ENCODE data around the gene SAMD4B. TPM values are rescaled to one million over a fixed set of nuclear protein-coding genes. Genes with fewer than 3 reads are reported as not detected.

The SAMD4B gene
- total and polyA plus RNA-seq, 2 experiments from 2014 or later, result 104 to 172 TPM

DNA sequence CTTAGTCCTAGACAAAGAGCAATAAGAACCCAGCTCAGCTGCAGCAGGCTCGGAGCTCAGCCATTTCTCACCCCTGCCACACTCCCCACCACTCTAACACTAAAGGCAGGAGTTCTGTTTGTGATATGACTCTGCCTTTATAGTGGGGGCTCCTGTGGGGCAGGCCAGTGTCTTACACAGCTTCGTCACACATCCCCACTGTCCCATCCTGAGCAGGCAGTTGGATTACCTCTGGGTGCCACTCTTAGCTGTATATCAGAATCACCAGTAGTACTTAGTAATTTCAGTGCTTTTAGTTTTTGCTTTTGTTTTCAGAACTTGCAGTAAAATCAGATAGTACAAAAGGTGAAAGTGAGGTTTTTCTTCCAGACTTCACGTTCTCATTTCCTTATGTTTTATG lies 16.8 kb downstream of the SAMD4B start (continued):
- TF ChIP-seq, protein P1, sequence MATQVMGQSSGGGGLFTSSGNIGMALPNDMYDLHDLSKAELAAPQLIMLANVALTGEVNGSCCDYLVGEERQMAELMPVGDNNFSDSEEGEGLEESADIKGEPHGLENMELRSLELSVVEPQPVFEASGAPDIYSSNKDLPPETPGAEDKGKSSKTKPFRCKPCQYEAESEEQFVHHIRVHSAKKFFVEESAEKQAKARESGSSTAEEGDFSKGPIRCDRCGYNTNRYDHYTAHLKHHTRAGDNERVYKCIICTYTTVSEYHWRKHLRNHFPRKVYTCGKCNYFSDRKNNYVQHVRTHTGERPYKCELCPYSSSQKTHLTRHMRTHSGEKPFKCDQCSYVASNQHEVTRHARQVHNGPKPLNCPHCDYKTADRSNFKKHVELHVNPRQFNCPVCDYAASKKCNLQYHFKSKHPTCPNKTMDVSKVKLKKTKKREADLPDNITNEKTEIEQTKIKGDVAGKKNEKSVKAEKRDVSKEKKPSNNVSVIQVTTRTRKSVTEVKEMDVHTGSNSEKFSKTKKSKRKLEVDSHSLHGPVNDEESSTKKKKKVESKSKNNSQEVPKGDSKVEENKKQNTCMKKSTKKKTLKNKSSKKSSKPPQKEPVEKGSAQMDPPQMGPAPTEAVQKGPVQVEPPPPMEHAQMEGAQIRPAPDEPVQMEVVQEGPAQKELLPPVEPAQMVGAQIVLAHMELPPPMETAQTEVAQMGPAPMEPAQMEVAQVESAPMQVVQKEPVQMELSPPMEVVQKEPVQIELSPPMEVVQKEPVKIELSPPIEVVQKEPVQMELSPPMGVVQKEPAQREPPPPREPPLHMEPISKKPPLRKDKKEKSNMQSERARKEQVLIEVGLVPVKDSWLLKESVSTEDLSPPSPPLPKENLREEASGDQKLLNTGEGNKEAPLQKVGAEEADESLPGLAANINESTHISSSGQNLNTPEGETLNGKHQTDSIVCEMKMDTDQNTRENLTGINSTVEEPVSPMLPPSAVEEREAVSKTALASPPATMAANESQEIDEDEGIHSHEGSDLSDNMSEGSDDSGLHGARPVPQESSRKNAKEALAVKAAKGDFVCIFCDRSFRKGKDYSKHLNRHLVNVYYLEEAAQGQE (IDR thresholded peaks at IDR 0.05; ENCODE audit: unreplicated experiment), result no peak
- TF ChIP-seq STAT1 (IDR thresholded peaks at IDR 0.05; ENCODE audit: unreplicated experiment), result no peak
- no peak for TF ChIP-seq ZNF331 (CRISPR knock-in tag; IDR thresholded peaks at IDR 0.05; ENCODE audit: low read depth)
- no peak for TF ChIP-seq ETS1 (IDR thresholded peaks at IDR 0.05)
- no peak for TF ChIP-seq NANOG (IDR thresholded peaks at IDR 0.05; ENCODE audit: borderline replicate concordance)
- TF ChIP-seq CTCF (conservative IDR thresholded peaks at IDR 0.05; ENCODE audit: low read depth in 2 of 2), result no peak
- no peak for TF ChIP-seq EZH2 (IDR thresholded peaks at IDR 0.05; ENCODE audit: low read depth, unreplicated experiment)
- TF ChIP-seq ZNF114 (CRISPR knock-in tag; IDR thresholded peaks at IDR 0.05), result no peak
- TF ChIP-seq EZH2phosphoT487 (IDR thresholded peaks at IDR 0.05; ENCODE audit: unreplicated experiment), result no peak
- no peak for TF ChIP-seq JUNB (IDR thresholded peaks at IDR 0.05; ENCODE audit: unreplicated experiment)
- TF ChIP-seq POLR2AphosphoS5 (IDR thresholded peaks at IDR 0.05; ENCODE audit: low read depth), result no peak

GRCh38 chr19:39360599-39360998 lies 18.4 kb downstream of the SAMD4B start:
- H3K4me1 Mint-ChIP-seq, result no peaks in the 10 kb centered on the region
- Histone ChIP-seq H3K27ac (ENCODE audit: low read depth) (no peak overlapping the region), H3K4me1 (ENCODE audit: insufficient read depth) (no peaks in the 10 kb centered on the region), H3K9me2 (ENCODE audit: insufficient read depth) (no peaks in the 10 kb centered on the region), H4K20me1 (replicated peaks; ENCODE audit: insufficient read depth) (peaks cover 22% of the 10 kb centered on the region), H3K4me3 (no peak overlapping the region), H3K36me3 (ENCODE audit: insufficient read depth) (peaks cover 28% of the 10 kb centered on the region), H2AFZ (no peak overlapping the region), H3K27me3 (ENCODE audit: insufficient read depth) (no peaks in the 10 kb centered on the region), H3K4me2 (no peak overlapping the region), H3F3A (replicated peaks; ENCODE audit: low read depth) (peaks cover 10% of the 10 kb centered on the region; the same call in 1 of the 2 replicates), H3K79me2 (replicated peaks; ENCODE audit: insufficient read depth) (no peaks in the 10 kb centered on the region)
- peaks cover 7% of the 10 kb centered on the region for H3K27me3 Mint-ChIP-seq (ENCODE audit: insufficient read depth, low read depth, poor library complexity)
- no peak overlapping the region for H3K27ac Mint-ChIP-seq
- no peak for DNase-seq (ENCODE audit: low spot score)
- no peak overlapping the region for H3K4me3 Mint-ChIP-seq
- peaks cover 69% of the 10 kb centered on the region for H3K36me3 Mint-ChIP-seq (ENCODE audit: low read depth)
- no peak for ATAC-seq
- H3K9me3 Mint-ChIP-seq, result no peaks in the 10 kb centered on the region
- no peak for TF ChIP-seq ETS1 (IDR thresholded peaks at IDR 0.05)
- no peak for TF ChIP-seq EZH2phosphoT487 (IDR thresholded peaks at IDR 0.05; ENCODE audit: unreplicated experiment)
- no peak for TF ChIP-seq POLR2AphosphoS5 (IDR thresholded peaks at IDR 0.05; ENCODE audit: low read depth)
- TF ChIP-seq STAT1 (IDR thresholded peaks at IDR 0.05; ENCODE audit: unreplicated experiment), result no peak
- no peak for TF ChIP-seq ZNF331 (CRISPR knock-in tag; IDR thresholded peaks at IDR 0.05; ENCODE audit: low read depth)
- TF ChIP-seq CREB1 (CRISPR knock-in tag; IDR thresholded peaks at IDR 0.05; ENCODE audit: low read depth), result no peak
- TF ChIP-seq ZNF114 (CRISPR knock-in tag; IDR thresholded peaks at IDR 0.05), result no peak
- no peak for TF ChIP-seq NANOG (IDR thresholded peaks at IDR 0.05; ENCODE audit: borderline replicate concordance)

Data from GM23338 (cell line).